ENCODE data around the gene CLK3.
A peak's percentile ranks its signal among the peaks of the same experiment; 100 is the strongest.

CLK3 gene

DNA sequence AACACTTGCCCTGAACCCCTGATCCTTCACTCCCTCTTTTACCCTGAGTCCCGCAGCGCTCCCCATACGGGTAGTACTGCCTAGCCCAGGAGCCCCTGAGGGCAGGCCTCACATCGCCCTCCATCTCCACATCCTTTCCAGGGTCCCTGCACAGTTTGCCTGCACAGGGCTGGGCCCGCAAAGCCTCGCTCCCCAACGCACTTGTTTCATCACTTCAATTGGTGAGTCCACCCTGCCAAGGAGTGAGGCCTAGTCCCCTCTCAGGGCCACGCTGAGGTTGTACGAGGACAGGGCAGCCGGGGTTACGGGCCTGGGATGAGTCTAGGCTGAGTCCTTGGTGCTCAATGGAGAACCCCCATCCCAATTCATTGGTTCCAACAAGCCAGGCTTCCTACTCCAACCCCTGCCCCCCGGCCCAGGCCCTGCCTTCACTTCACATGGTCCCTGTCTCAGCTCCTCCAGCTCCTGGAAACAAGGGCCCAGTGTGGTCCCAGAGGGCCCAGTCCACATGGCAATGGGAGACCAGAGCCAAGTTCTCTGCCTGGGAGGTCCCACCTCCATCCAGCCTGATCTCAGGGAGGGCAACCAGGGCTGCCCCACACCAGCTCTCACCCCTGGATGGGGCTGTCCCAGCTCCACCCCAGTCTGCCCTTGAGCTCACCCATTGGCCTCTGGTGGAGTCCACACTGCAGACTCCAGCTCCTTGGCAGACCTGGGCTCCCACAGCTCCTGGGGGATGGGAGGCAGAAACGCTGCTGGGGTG is 12.4 kb upstream of the CLK3 start:
- Histone ChIP-seq H3K27ac (ENCODE audit: poor library complexity, severe bottlenecking) (no peak overlapping the region), H3K4me1 (ENCODE audit: insufficient read depth, poor library complexity, severe bottlenecking) (peaks cover 5% of the 10 kb centered on the region), H3K27me3 (ENCODE audit: insufficient read depth, poor library complexity, severe bottlenecking) (no peaks in the 10 kb centered on the region), H3K9me3 (ENCODE audit: severe bottlenecking) (no peaks in the 10 kb centered on the region), H3K4me3 (ENCODE audit: severe bottlenecking) (no peak overlapping the region), H3K36me3 (ENCODE audit: low read depth) (no peaks in the 10 kb centered on the region)
- peak; percentile 80 for DNase-seq (ENCODE audit: low spot score)
- ATAC-seq (ENCODE audit: low read depth): no peak; the same call in 2 of the 3 replicates
- TF ChIP-seq, protein P1, sequence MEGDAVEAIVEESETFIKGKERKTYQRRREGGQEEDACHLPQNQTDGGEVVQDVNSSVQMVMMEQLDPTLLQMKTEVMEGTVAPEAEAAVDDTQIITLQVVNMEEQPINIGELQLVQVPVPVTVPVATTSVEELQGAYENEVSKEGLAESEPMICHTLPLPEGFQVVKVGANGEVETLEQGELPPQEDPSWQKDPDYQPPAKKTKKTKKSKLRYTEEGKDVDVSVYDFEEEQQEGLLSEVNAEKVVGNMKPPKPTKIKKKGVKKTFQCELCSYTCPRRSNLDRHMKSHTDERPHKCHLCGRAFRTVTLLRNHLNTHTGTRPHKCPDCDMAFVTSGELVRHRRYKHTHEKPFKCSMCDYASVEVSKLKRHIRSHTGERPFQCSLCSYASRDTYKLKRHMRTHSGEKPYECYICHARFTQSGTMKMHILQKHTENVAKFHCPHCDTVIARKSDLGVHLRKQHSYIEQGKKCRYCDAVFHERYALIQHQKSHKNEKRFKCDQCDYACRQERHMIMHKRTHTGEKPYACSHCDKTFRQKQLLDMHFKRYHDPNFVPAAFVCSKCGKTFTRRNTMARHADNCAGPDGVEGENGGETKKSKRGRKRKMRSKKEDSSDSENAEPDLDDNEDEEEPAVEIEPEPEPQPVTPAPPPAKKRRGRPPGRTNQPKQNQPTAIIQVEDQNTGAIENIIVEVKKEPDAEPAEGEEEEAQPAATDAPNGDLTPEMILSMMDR (IDR thresholded peaks at IDR 0.05; ENCODE audit: poor library complexity, severe bottlenecking): no peak

DNA sequence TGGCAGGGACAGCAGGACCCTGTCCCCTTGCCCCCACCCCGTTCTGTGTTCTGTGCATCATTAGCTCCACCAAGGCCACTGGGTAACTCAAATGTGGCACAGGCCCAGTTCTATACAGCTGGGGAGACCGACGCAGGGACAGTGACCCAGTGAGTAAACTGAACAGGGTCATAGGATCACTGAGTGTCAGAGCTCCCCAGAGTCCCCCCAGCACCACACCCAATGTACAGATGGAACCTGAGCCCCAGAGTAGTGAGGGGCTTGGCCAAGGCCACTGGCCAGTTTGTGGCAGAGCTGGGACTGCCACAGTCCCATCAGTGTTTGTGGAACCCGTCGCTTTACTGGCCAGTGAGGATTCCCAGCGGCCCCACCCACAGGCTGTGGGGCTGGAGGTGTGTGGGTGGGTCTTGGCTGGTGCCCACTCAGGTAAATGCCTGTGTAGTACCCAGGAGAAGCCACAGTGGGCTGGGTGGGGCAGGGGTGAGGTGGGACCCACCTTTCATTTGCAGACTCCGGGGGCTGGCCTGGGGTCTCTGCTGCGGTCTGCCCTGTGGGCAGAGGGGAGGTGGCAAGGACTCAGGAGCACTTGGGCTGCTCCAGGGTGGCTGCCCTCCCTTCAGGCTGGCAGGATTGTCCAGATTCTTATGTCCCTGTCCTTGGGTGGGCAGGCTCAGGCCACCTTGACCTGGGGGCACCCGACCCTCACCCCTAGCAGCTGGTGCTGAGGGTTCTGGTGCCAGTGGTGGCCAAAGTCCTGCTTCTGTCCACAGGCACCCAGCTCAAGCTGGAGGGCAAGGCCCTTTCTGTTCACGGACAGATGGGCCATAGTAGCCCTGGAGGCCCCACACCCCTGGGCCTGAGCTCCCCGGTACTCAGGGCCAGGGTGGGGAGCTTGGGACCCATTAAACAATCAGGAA is 11.6 kb upstream of the CLK3 start:
- no peaks in the 10 kb centered on the region for H3K36me3 ChIP-seq (ENCODE audit: low read depth)
- H3K27ac ChIP-seq (ENCODE audit: poor library complexity, severe bottlenecking): no peak overlapping the region
- TF ChIP-seq, protein P1 (IDR thresholded peaks at IDR 0.05; ENCODE audit: poor library complexity, severe bottlenecking): no peak
- H3K27me3 ChIP-seq (ENCODE audit: insufficient read depth, poor library complexity, severe bottlenecking): no peaks in the 10 kb centered on the region
- H3K4me1 ChIP-seq (ENCODE audit: insufficient read depth, poor library complexity, severe bottlenecking): peaks cover 3% of the 10 kb centered on the region
- DNase-seq (ENCODE audit: low spot score): peak; percentile 66
- no peaks in the 10 kb centered on the region for H3K9me3 ChIP-seq (ENCODE audit: severe bottlenecking)
- H3K4me3 ChIP-seq (ENCODE audit: severe bottlenecking): no peak overlapping the region
- ATAC-seq (ENCODE audit: low read depth): no peak

DNA sequence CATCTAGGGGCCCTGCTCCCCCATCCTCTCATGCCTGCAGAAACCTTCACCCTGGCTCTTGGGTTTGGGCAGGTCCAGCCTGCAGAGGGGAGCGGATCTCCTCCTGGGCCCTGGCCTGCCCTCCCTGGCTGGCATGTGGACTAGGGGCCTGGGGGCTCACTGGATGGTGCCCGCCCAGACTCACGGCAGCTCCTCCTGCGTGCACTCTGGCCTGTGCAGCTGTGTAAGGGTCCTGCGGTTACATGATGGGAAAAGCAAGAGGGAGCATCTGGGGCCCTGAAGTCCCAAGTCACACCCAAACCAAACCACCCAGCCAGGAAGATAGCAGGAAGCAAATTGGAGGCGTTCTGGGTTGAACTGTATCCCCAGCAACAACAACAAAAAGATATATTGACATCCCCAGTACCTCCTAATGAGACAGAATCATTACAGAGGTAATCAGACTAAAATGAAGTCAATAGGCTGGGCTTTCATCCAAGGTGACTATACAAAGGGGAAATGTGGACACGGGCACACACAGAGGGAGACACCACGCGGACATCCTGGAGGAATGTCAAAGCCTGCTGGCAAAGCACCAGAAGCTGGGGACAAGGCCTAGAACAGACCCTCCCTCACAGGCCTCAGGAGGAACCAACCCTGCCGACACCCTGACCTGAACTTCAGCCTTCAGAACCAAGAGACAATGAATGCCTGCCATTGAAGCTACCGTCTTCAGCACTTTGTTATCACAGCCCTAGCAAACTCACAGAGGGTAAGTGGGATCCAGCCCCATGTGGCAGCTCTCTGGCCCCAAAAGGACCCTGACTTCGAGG is 10.4 kb upstream of the CLK3 start:
- no peak overlapping the region for H3K4me3 ChIP-seq (ENCODE audit: severe bottlenecking)

DNA sequence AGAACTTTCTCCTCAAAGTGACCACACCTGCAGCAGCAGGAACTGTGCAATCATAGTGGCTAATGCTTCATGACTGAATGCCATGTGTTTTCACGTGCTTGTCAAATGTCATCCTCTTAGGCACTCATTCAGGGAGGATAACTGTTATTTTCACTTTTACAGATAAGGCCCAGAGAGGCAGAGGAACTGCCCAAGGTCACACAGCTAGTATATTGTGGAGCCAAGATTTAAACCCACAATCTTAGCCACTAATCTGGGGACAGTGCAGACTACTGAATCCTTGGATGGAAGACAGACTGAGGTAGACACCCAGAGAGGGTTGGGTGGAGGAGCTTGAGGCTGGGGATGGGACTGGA is 9.9 kb upstream of the CLK3 start:
- TF ChIP-seq, protein P1 (IDR thresholded peaks at IDR 0.05; ENCODE audit: poor library complexity, severe bottlenecking): no peak
- DNase-seq (ENCODE audit: low spot score): no peak
- Histone ChIP-seq H3K36me3 (ENCODE audit: low read depth) (no peaks in the 10 kb centered on the region), H3K27me3 (ENCODE audit: insufficient read depth, poor library complexity, severe bottlenecking) (no peaks in the 10 kb centered on the region), H3K27ac (ENCODE audit: poor library complexity, severe bottlenecking) (no peak overlapping the region), H3K4me1 (ENCODE audit: insufficient read depth, poor library complexity, severe bottlenecking) (no peaks in the 10 kb centered on the region), H3K4me3 (ENCODE audit: severe bottlenecking) (no peak overlapping the region), H3K9me3 (ENCODE audit: severe bottlenecking) (no peaks in the 10 kb centered on the region)
- ATAC-seq (ENCODE audit: low read depth): no peak

More for the DNA sequence above, 10.4 kb upstream of the CLK3 start:
- H3K36me3 ChIP-seq (ENCODE audit: low read depth): no peaks in the 10 kb centered on the region
- no peak for DNase-seq (ENCODE audit: low spot score)
- no peak for ATAC-seq (ENCODE audit: low read depth)
- H3K4me1 ChIP-seq (ENCODE audit: insufficient read depth, poor library complexity, severe bottlenecking): no peaks in the 10 kb centered on the region
- no peaks in the 10 kb centered on the region for H3K27me3 ChIP-seq (ENCODE audit: insufficient read depth, poor library complexity, severe bottlenecking)
- TF ChIP-seq, protein P1 (IDR thresholded peaks at IDR 0.05; ENCODE audit: poor library complexity, severe bottlenecking): no peak
- no peaks in the 10 kb centered on the region for H3K9me3 ChIP-seq (ENCODE audit: severe bottlenecking)
- no peak overlapping the region for H3K27ac ChIP-seq (ENCODE audit: poor library complexity, severe bottlenecking)
